GM21515 (cell line): ENCODE data around the gene TNS1.

Experiments
- ATAC-seq: cut with Tn5 transposase; IDR thresholded peaks from one replicate; pipeline ENCODE4 v1.9.1; 2021; ENCODE audit not compliant: unreplicated experiment

TNS1 gene

GRCh38 chr2:217877866-217878265 lies 124.9 kb downstream of the TNS1 start:
- ATAC-seq, result no peak

- no peak for ATAC-seq
Measured at GRCh38 chr2:217876253-217876570, 126.6 kb downstream of the TNS1 start.

GRCh38 chr2:217875556-217876252 lies 127.1 kb downstream of the TNS1 start:
- no peak for ATAC-seq

GRCh38 chr2:217875138-217875537 lies 127.7 kb downstream of the TNS1 start:
- ATAC-seq, result no peak

- no peak for ATAC-seq
Measured at GRCh38 chr2:217873371-217873770, 129.4 kb downstream of the TNS1 start.

- ATAC-seq, result no peak
Measured at GRCh38 chr2:217872319-217872718, 130.5 kb downstream of the TNS1 start.

- ATAC-seq, result no peak
Measured at GRCh38 chr2:217870528-217871011, 132.2 kb downstream of the TNS1 start.

- no peak for ATAC-seq
Measured at GRCh38 chr2:217868911-217869334, 133.9 kb downstream of the TNS1 start.

GRCh38 chr2:217868265-217868892 lies 134.4 kb downstream of the TNS1 start:
- ATAC-seq, result no peak

GRCh38 chr2:217866457-217866856 lies 136.3 kb downstream of the TNS1 start:
- no peak for ATAC-seq

- ATAC-seq, result peak; percentile 52
Measured at GRCh38 chr2:217864963-217865772, 137.6 kb downstream of the TNS1 start.

GRCh38 chr2:217863883-217864282 lies 138.9 kb downstream of the TNS1 start:
- no peak for ATAC-seq

GRCh38 chr2:217861334-217861877 lies 141.4 kb downstream of the TNS1 start:
- ATAC-seq, result no peak

GRCh38 chr2:217859926-217860325 lies 142.9 kb downstream of the TNS1 start:
- no peak for ATAC-seq

- ATAC-seq, result no peak
Measured at GRCh38 chr2:217858519-217859491, 144.0 kb downstream of the TNS1 start.

GRCh38 chr2:217857624-217858506 lies 144.9 kb downstream of the TNS1 start:
- ATAC-seq, result no peak

- ATAC-seq, result no peak
Measured at GRCh38 chr2:217856871-217857270, 145.9 kb downstream of the TNS1 start.

GRCh38 chr2:217856159-217856558 lies 146.6 kb downstream of the TNS1 start:
- no peak for ATAC-seq

- ATAC-seq, result no peak
Measured at GRCh38 chr2:217854684-217855420, 147.9 kb downstream of the TNS1 start.
